ENCODE measurements around the gene PPARG.
"Not testable (repeated sequence)": the region's sequence is repeated elsewhere in the genome, so short reads cannot be mapped to it uniquely, and the experiment has no call there.

The PPARG gene

GRCh38 chr3:12383218-12383617 lies 94.3 kb downstream of the PPARG start:
- no peak for DNase-seq

- DNase-seq: no peak
Observed at GRCh38 chr3:12384451-12385233, 95.8 kb downstream of the PPARG start.

GRCh38 chr3:12386514-12387291 lies 97.8 kb downstream of the PPARG start:
- DNase-seq: not testable (repeated sequence)

- DNase-seq: no peak
Observed at GRCh38 chr3:12388185-12388584, 99.3 kb downstream of the PPARG start.

- DNase-seq: no peak
Observed at GRCh38 chr3:12392101-12392878, 103.4 kb downstream of the PPARG start.

- no peak for DNase-seq
Observed at GRCh38 chr3:12393894-12394293, 105.0 kb downstream of the PPARG start.

GRCh38 chr3:12394569-12395271 lies 105.8 kb downstream of the PPARG start:
- no peak for DNase-seq

- no peak for DNase-seq
Observed at GRCh38 chr3:12395349-12396012, 106.6 kb downstream of the PPARG start.

GRCh38 chr3:12396471-12396870 lies 107.6 kb downstream of the PPARG start:
- no peak for DNase-seq

- no peak for DNase-seq
Observed at GRCh38 chr3:12399226-12399625, 110.4 kb downstream of the PPARG start.

GRCh38 chr3:12400616-12401194 lies 111.8 kb downstream of the PPARG start:
- no peak for DNase-seq

GRCh38 chr3:12401208-12401607 lies 112.3 kb downstream of the PPARG start:
- no peak for DNase-seq

GRCh38 chr3:12405432-12406272 lies 116.8 kb downstream of the PPARG start:
- no peak for DNase-seq

- no peak for DNase-seq
Observed at GRCh38 chr3:12408984-12409683, 120.3 kb downstream of the PPARG start.

- no peak for DNase-seq
Observed at GRCh38 chr3:12409684-12410596, 121.1 kb downstream of the PPARG start.

- DNase-seq: no peak
Observed at GRCh38 chr3:12413721-12414255, 124.9 kb downstream of the PPARG start.

- no peak for DNase-seq
Observed at GRCh38 chr3:12415014-12415680, 126.3 kb downstream of the PPARG start.

- no peak for DNase-seq
Observed at GRCh38 chr3:12416731-12417130, 127.9 kb downstream of the PPARG start.

Data from right forelimb (tissue), 1 donor.